Epithelial cell of prostate (primary cell): Measurements from ENCODE around the gene ZNF90.
"Not testable (repeated sequence)": the region's sequence is repeated elsewhere in the genome, so short reads cannot be mapped to it uniquely, and the experiment has no call there.

ENCODE experiments used
- DNase-seq: peaks from one replicate; pipeline ENCODE4 v3.0.0-alpha.2; 2011; ENCODE audit warnings: low read depth, low spot score
- H3K27ac ChIP-seq: fragments of 450-650 bp; 2 replicates; pipeline ENCODE4 v1.5.1; 2017; ENCODE audit warnings: mild to moderate bottlenecking

ZNF90 gene

GRCh38 chr19:20077791-20078463 is at the start of gene ZNF90:
TSS of gene ZNF90 (plus strand) at chr19:20078000. CDS start at chr19:20078133, 133 bp downstream.
- DNase-seq = peak; percentile 90
- H3K27ac ChIP-seq = peak within 1 kb of the TSS; percentile 56

GRCh38 chr19:20028611-20029010 is 49.2 kb upstream of the ZNF90 start:
- DNase-seq = no peak
- H3K27ac ChIP-seq = no peak overlapping the region

GRCh38 chr19:20035935-20036334 is 41.9 kb upstream of the ZNF90 start:
- H3K27ac ChIP-seq = no peak overlapping the region
- DNase-seq = no peak

- H3K27ac ChIP-seq = peak overlapping the region; percentile 64
- DNase-seq = no peak
Observed at GRCh38 chr19:20038358-20039202, 39.2 kb upstream of the ZNF90 start.

GRCh38 chr19:20039203-20039723 is 38.5 kb upstream of the ZNF90 start, which contains the start of gene ZNF682:
TSS of gene ZNF682 (minus strand) at chr19:20039505. CDS start at chr19:20039345, 160 bp downstream.
- peak within 1 kb of the TSS; percentile 64 for H3K27ac ChIP-seq
- DNase-seq = peak; percentile 76

GRCh38 chr19:20044663-20045062 is 33.1 kb upstream of the ZNF90 start:
- H3K27ac ChIP-seq = peak overlapping the region; percentile 83
- DNase-seq = no peak

GRCh38 chr19:20045742-20046141 is 32.1 kb upstream of the ZNF90 start:
- DNase-seq = not testable (repeated sequence)

GRCh38 chr19:20051841-20052768 is 25.7 kb upstream of the ZNF90 start:
- peak overlapping the region; percentile 81 for H3K27ac ChIP-seq
- peak; percentile 91 for DNase-seq

More at GRCh38 chr19:20045742-20046141, 32.1 kb upstream of the ZNF90 start:
- H3K27ac ChIP-seq = peak overlapping the region; percentile 83

GRCh38 chr19:20058738-20059137 is 19.1 kb upstream of the ZNF90 start:
- DNase-seq, H3K27ac ChIP-seq: not testable (repeated sequence)

- H3K27ac ChIP-seq = no peak overlapping the region
- DNase-seq = no peak
Observed at GRCh38 chr19:20060282-20060681, 17.5 kb upstream of the ZNF90 start.

GRCh38 chr19:20066861-20067260 is 10.9 kb upstream of the ZNF90 start:
- no peak for DNase-seq
- H3K27ac ChIP-seq = no peak overlapping the region

- no peak overlapping the region for H3K27ac ChIP-seq
- DNase-seq = no peak
Observed at GRCh38 chr19:20067943-20068342, 9.9 kb upstream of the ZNF90 start.

GRCh38 chr19:20068559-20068958 is 9.2 kb upstream of the ZNF90 start:
- H3K27ac ChIP-seq, DNase-seq: not testable (repeated sequence)

GRCh38 chr19:20070691-20071090 is 7.1 kb upstream of the ZNF90 start:
- no peak for DNase-seq
- H3K27ac ChIP-seq = no peak overlapping the region

- DNase-seq = no peak
- no peak overlapping the region for H3K27ac ChIP-seq
Observed at GRCh38 chr19:20072936-20073335, 4.9 kb upstream of the ZNF90 start.

GRCh38 chr19:20078581-20079031 is 806 bp downstream of the ZNF90 start:
- DNase-seq = no peak
- H3K27ac ChIP-seq = peak overlapping the region; percentile 56

GRCh38 chr19:20079476-20079875 is 1.7 kb downstream of the ZNF90 start:
- no peak for DNase-seq

GRCh38 chr19:20080656-20081055 is 2.9 kb downstream of the ZNF90 start:
- no peak overlapping the region for H3K27ac ChIP-seq

More at GRCh38 chr19:20079476-20079875, 1.7 kb downstream of the ZNF90 start:
- H3K27ac ChIP-seq = no peak overlapping the region

GRCh38 chr19:20082232-20082833 is 4.5 kb downstream of the ZNF90 start:
- not testable (repeated sequence) for DNase-seq

More at GRCh38 chr19:20080656-20081055, 2.9 kb downstream of the ZNF90 start:
- DNase-seq = no peak

More at GRCh38 chr19:20082232-20082833, 4.5 kb downstream of the ZNF90 start:
- H3K27ac ChIP-seq = peak overlapping the region; percentile 57
